SK-N-SH (cell line): ENCODE measurements around the gene MCCC1.

Source experiments
- CTCF ChIP-seq: fragments of 200-600 bp; sonication (generic); IDR thresholded peaks from 2 replicates; pipeline ENCODE4 v1.6.1; 2017; ENCODE audit warnings: antibody characterized with exemption, mild to moderate bottlenecking, moderate library complexity
- EP300 ChIP-seq, 2 experiments: IDR thresholded peaks; 2 replicates each; pipeline versions ENCODE4 v1.4.0 to v1.6.1; 2012; ENCODE audit warnings: borderline replicate concordance in 1 of 2, low read depth in 1 of 2, low read length in 1 of 2
- GABPA ChIP-seq: IDR thresholded peaks from 2 replicates; pipeline ENCODE4 v1.4.0; 2012; ENCODE audit warnings: low read depth, mild to moderate bottlenecking
- GATA2 ChIP-seq: sonication (generic); formaldehyde crosslinking; IDR thresholded peaks from 2 replicates; pipeline ENCODE4 v1.5.0; 2020; ENCODE audit warnings: mild to moderate bottlenecking, missing genetic modification reagents
- POLR2AphosphoS5 ChIP-seq: IDR thresholded peaks from 2 replicates; pipeline ENCODE4 v1.6.1; 2012; ENCODE audit warnings: low read depth, low read length
- REST ChIP-seq: IDR thresholded peaks from 2 replicates; pipeline ENCODE4 v1.6.1; 2012; ENCODE audit warnings: mild to moderate bottlenecking, low read depth, low read length, moderate library complexity
- RXRA ChIP-seq: IDR thresholded peaks from 2 replicates; pipeline ENCODE4 v1.4.0; 2012; ENCODE audit warnings: low read depth, mild to moderate bottlenecking, borderline replicate concordance
- SIN3A ChIP-seq: IDR thresholded peaks from 2 replicates; pipeline ENCODE4 v1.6.1; 2012; ENCODE audit warnings: low read depth, mild to moderate bottlenecking, low read length, moderate library complexity, borderline replicate concordance
- TAF1 ChIP-seq: IDR thresholded peaks from 2 replicates; pipeline ENCODE4 v1.6.1; 2012; ENCODE audit warnings: low read depth, mild to moderate bottlenecking, low read length, moderate library complexity, borderline replicate concordance
- TCF12 ChIP-seq: IDR thresholded peaks from 2 replicates; pipeline ENCODE4 v1.4.0; 2012
- TEAD4 ChIP-seq: IDR thresholded peaks from 2 replicates; pipeline ENCODE4 v1.4.0; 2012; ENCODE audit warnings: mild to moderate bottlenecking, borderline replicate concordance; ENCODE audit not compliant: insufficient read depth
- YY1 ChIP-seq: IDR thresholded peaks from 2 replicates; pipeline ENCODE4 v1.4.0; 2012; ENCODE audit warnings: low read depth, mild to moderate bottlenecking

- TF ChIP-seq TAF1: no peak
- no peak for TF ChIP-seq EP300 (IDR thresholded peaks at IDR 0.05; ENCODE audit: borderline replicate concordance in 1 of 2, low read depth in 1 of 2, low read length in 1 of 2)
- TF ChIP-seq POLR2AphosphoS5: no peak
- TF ChIP-seq YY1: no peak
- TF ChIP-seq CTCF: no peak
- TF ChIP-seq TCF12: no peak
- no peak for TF ChIP-seq GABPA
- no peak for TF ChIP-seq RXRA
- TF ChIP-seq TEAD4: no peak
- no peak for TF ChIP-seq REST
- no peak for TF ChIP-seq SIN3A
- no peak for TF ChIP-seq GATA2 (CRISPR knock-in tag)
Measured at GRCh38 chr3:183013856-183014255, 85.4 kb downstream of the MCCC1 start.
